ENCODE data around the gene PRG2. TPM values are rescaled to one million over a fixed set of nuclear protein-coding genes. Genes with fewer than 3 reads are reported as not detected.
"Not testable (repeated sequence)": the region's sequence is repeated elsewhere in the genome, so short reads cannot be mapped to it uniquely, and the experiment has no call there.

Gene PRG2
- total RNA-seq, 2 experiments from 2014 or later: 1.8 to 2.2 TPM

DNA sequence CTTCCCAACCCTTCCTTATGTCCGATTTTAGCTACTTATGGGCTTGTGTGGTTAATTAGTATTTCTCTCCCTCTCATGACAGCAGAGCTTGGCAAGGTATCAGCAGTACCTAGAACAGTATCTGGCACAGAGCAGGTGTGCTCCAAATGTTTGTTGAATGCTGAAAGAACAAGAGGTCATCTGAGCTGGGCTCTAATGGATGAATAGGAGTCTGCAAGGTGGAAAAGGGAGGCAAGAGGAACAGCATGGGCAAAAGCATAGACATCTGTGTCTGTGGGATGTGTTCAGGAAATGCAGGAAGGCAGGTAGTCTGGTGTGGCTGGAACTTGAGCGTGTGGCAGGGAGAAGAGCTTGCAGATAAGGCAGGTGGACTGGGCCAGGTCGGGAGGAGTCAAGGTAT, 28.5 kb downstream of the PRG2 start:
- no peaks in the 10 kb centered on the region for H3K9me3 Mint-ChIP-seq

DNA sequence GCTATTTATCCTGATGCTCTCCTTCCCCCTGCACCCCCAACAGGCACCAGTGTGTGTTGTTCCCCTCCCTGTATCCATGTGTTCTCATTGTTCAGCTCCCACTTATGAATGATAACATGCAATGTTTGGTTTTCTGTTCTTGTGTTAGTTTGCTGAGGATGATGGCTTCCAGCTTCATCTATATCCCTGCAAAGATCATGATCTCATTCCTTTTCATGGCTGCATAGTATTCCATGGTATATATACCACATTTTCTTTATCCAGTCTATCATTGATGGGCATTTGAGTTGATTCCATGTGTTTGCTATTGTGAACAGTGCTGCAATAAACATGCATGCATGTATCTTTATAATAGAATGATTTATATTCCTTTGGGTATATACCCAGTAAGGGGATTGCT, 29.0 kb downstream of the PRG2 start:
- CTCF ChIA-PET: interaction anchor here (2.2 to 2.7 kb wide), 3 partner anchors 16 to 132 kb away, joined by 11 read pairs; no protein-coding TSS in a partner anchor
- H3K4me1 Mint-ChIP-seq (ENCODE audit: low read depth); DNase-seq; H3K4me3 Mint-ChIP-seq; H3K36me3 Mint-ChIP-seq; H3K9me3 Mint-ChIP-seq; H3K27ac Mint-ChIP-seq; POLR2A ChIA-PET; H3K27me3 Mint-ChIP-seq: not testable (repeated sequence)
- intact Hi-C loops (cut with micrococcal nuclease): loop anchor here (5.0 kb wide), 1 partner anchor 36 kb away; no protein-coding TSS in a partner anchor

More for the DNA sequence above, 28.5 kb downstream of the PRG2 start:
- H3K27ac Mint-ChIP-seq: no peak overlapping the region
- H3K36me3 Mint-ChIP-seq: no peaks in the 10 kb centered on the region
- no peak for DNase-seq
- intact Hi-C loops (cut with micrococcal nuclease): loop anchor here (5.0 kb wide), 1 partner anchor 35 kb away; no protein-coding TSS in a partner anchor
- peaks cover 8% of the 10 kb centered on the region for H3K27me3 Mint-ChIP-seq
- H3K4me3 Mint-ChIP-seq: no peak overlapping the region
- CTCF ChIA-PET: interaction anchor here (1.3 to 2.7 kb wide), 4 partner anchors 16 to 132 kb away, joined by 5 to 11 read pairs (median 10); no protein-coding TSS in a partner anchor
- no peaks in the 10 kb centered on the region for H3K4me1 Mint-ChIP-seq (ENCODE audit: low read depth)
- POLR2A ChIA-PET: no interaction called here

GRCh38 chr11:57360991-57361390, 29.5 kb downstream of the PRG2 start:
- intact Hi-C loops (cut with micrococcal nuclease): loop anchor here (5.0 kb wide), 1 partner anchor 36 kb away; no protein-coding TSS in a partner anchor
- ChIA-PET CTCF (interaction anchor here (2.2 to 2.7 kb wide), 3 partner anchors 15 to 133 kb away, joined by 11 read pairs; no protein-coding TSS in a partner anchor), POLR2A (interaction anchor here (0.6 kb wide), 1 partner anchor 163 kb away, joined by 3 read pairs; no protein-coding TSS in a partner anchor)
- H3K4me3 Mint-ChIP-seq: no peak overlapping the region
- no peak for DNase-seq
- no peaks in the 10 kb centered on the region for H3K9me3 Mint-ChIP-seq
- no peaks in the 10 kb centered on the region for H3K36me3 Mint-ChIP-seq
- H3K4me1 Mint-ChIP-seq (ENCODE audit: low read depth): no peaks in the 10 kb centered on the region
- no peak overlapping the region for H3K27ac Mint-ChIP-seq
- peaks cover 11% of the 10 kb centered on the region for H3K27me3 Mint-ChIP-seq

DNA sequence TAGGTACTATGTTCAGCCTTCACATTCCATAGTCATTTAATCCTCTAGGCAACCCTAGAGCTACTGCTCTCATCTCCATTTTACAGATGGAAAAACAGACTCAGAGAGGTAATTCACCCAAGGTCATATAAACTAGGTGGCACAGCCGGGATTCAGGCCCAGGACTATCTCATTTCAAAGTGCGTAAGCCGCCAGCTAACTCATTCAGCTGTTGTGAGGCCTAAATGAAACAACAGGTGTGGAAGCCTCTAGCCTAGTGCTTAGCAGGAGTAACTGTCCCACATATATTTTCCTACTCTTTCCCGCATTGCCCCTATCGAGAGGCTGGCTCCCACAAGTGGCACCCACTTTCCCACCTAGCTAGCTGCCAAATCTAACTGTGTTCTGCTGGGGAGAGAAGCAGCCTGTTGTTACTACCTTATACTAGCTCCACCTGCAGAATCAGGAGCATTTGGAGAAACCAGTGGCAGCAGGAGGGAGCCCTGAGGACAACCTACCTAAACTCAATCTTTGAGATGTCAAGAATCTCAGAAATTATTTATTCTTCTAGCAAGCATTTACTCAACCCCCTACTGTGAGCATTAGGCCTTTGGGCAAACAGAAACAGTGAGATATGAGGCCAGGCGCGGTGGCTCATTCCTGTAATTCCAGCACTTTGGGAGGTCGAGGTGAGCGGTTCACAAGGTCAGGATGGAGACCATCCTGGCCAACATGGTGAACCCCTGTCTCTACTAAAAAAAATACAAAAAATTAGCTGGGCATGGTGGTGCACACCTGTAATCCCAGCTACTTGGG, 30.4 kb downstream of the PRG2 start:
- Mint-ChIP-seq H3K27me3 (peaks cover 11% of the 10 kb centered on the region), H3K9me3 (no peaks in the 10 kb centered on the region), H3K36me3 (no peaks in the 10 kb centered on the region), H3K27ac (no peak overlapping the region), H3K4me1 (ENCODE audit: low read depth) (no peaks in the 10 kb centered on the region), H3K4me3 (no peak overlapping the region)
- intact Hi-C loops (cut with micrococcal nuclease): loop anchor here (5.0 kb wide), 1 partner anchor 37 kb away; no protein-coding TSS in a partner anchor
- POLR2A ChIA-PET: no interaction called here
- DNase-seq: no peak
- CTCF ChIA-PET: interaction anchor here (0.6 to 2.7 kb wide), 5 partner anchors 10 to 133 kb away, joined by 3 to 11 read pairs (median 11); no protein-coding TSS in a partner anchor

DNA sequence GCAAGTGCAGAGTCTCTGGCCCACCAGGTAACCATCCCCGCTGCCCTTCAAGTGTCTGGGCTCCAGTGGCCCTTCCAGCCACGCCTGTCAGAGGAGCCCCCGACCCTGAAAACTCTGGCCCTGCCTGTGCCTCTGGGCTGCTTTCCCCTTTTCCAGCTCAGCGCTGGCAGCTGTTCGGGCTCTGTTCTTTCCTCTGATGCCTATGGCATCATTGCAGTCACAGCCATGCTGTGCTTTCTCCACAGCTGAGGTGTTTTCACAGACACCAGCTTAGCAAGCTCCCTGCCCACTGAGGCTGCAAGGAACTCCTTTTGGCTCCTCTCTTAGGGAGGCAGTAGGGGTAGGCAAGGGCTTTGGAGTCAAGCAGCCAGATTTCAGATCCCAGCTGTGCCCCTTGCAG, 31.1 kb downstream of the PRG2 start:
- intact Hi-C loops (cut with micrococcal nuclease): no loop called here
- ChIA-PET POLR2A (no interaction called here), CTCF (interaction anchor here (1.1 to 2.7 kb wide), 4 partner anchors 9 to 134 kb away, joined by 4 to 11 read pairs (median 10); no protein-coding TSS in a partner anchor)
- Mint-ChIP-seq H3K36me3 (no peaks in the 10 kb centered on the region), H3K4me1 (ENCODE audit: low read depth) (no peaks in the 10 kb centered on the region), H3K27ac (no peak overlapping the region), H3K4me3 (no peak overlapping the region), H3K27me3 (peaks cover 11% of the 10 kb centered on the region), H3K9me3 (no peaks in the 10 kb centered on the region)
- DNase-seq: no peak

GRCh38 chr11:57358991-57359390, 31.5 kb downstream of the PRG2 start:
- no peaks in the 10 kb centered on the region for H3K4me1 Mint-ChIP-seq (ENCODE audit: low read depth)
- ChIA-PET POLR2A (no interaction called here), CTCF (interaction anchor here (1.0 to 2.4 kb wide), 4 partner anchors 9 to 99 kb away, joined by 4 to 11 read pairs (median 6); no protein-coding TSS in a partner anchor)
- intact Hi-C loops (cut with micrococcal nuclease): no loop called here
- H3K27me3 Mint-ChIP-seq: peaks cover 11% of the 10 kb centered on the region
- no peaks in the 10 kb centered on the region for H3K9me3 Mint-ChIP-seq
- no peak for DNase-seq
- H3K27ac Mint-ChIP-seq: no peak overlapping the region
- H3K36me3 Mint-ChIP-seq: no peaks in the 10 kb centered on the region
- no peak overlapping the region for H3K4me3 Mint-ChIP-seq

GRCh38 chr11:57358543-57358961, 31.9 kb downstream of the PRG2 start:
- intact Hi-C loops (cut with micrococcal nuclease): no loop called here
- Mint-ChIP-seq H3K9me3 (no peaks in the 10 kb centered on the region), H3K27me3 (peaks cover 13% of the 10 kb centered on the region), H3K27ac (no peak overlapping the region), H3K4me1 (ENCODE audit: low read depth) (no peaks in the 10 kb centered on the region), H3K36me3 (no peaks in the 10 kb centered on the region), H3K4me3 (no peak overlapping the region)
- ChIA-PET CTCF (interaction anchor here (1.0 to 2.4 kb wide), 3 partner anchors 8 to 13 kb away, joined by 5 to 9 read pairs (median 8); no protein-coding TSS in a partner anchor), POLR2A (no interaction called here)
- DNase-seq: no peak

GRCh38 chr11:57357856-57358255, 32.6 kb downstream of the PRG2 start:
- H3K4me1 Mint-ChIP-seq (ENCODE audit: low read depth): no peaks in the 10 kb centered on the region
- CTCF ChIA-PET: interaction anchor here (0.7 to 2.4 kb wide), 4 partner anchors 10 to 169 kb away, joined by 3 to 9 read pairs (median 6); partner anchors contain the start of gene TNKS1BP1
- intact Hi-C loops (cut with micrococcal nuclease): no loop called here

DNA sequence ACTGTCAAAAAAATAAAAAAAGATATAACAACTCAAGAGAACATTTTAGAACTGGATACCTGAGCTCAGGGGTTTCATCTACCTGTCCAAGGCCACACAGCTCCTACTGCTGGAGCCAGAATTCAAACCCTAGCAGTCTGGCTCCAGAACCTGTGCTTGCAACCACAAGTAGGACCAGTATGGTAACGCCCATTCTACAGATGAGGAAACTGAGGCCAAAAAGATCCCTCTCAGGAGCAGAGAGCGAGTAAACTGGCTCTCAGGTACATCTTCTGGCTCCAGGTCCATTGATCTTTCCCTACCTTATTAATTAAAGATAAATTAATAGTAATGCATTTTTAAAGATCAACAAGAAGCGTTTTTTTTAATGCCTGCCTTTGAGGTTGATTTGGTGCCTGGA, 33.1 kb downstream of the PRG2 start:
- DNase-seq: no peak
- no peak overlapping the region for H3K4me3 Mint-ChIP-seq
- POLR2A ChIA-PET: no interaction called here
- H3K27me3 Mint-ChIP-seq: peaks cover 11% of the 10 kb centered on the region
- no peak overlapping the region for H3K27ac Mint-ChIP-seq
- H3K4me1 Mint-ChIP-seq (ENCODE audit: low read depth): no peaks in the 10 kb centered on the region
- intact Hi-C loops (cut with micrococcal nuclease): no loop called here
- CTCF ChIA-PET: interaction anchor here (0.7 to 2.4 kb wide), 4 partner anchors 9 to 169 kb away, joined by 3 to 9 read pairs (median 6); partner anchors contain the start of gene TNKS1BP1
- H3K36me3 Mint-ChIP-seq: no peaks in the 10 kb centered on the region
- no peaks in the 10 kb centered on the region for H3K9me3 Mint-ChIP-seq

More at GRCh38 chr11:57357856-57358255, 32.6 kb downstream of the PRG2 start:
- POLR2A ChIA-PET: no interaction called here
- Mint-ChIP-seq H3K36me3 (no peaks in the 10 kb centered on the region), H3K4me3 (no peak overlapping the region), H3K27ac (no peak overlapping the region), H3K9me3 (no peaks in the 10 kb centered on the region), H3K27me3 (peaks cover 12% of the 10 kb centered on the region)
- no peak for DNase-seq

DNA sequence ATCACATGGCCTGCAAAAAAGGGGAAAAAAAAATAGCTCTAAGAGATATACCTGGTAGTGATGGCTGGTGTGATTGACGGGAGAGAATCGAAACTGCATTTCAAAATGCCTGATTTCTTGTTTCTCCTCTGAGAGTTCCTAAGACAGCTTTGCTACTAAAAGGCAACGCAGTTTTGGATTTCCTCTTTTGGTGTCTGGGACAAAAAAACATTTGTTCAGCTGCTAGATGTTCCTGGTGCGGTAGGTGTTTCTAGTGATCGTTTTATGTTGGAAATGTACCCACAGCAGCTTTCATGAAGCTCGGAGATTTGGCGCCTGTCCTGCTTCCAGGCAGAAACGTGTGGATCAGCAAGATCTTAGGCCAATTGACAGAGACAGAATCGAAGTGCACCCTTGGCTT, 34.2 kb downstream of the PRG2 start:
- H3K9me3 Mint-ChIP-seq: peaks cover 4% of the 10 kb centered on the region
- intact Hi-C loops (cut with micrococcal nuclease): no loop called here
- H3K36me3 Mint-ChIP-seq: no peaks in the 10 kb centered on the region
- ChIA-PET CTCF (interaction anchor here (0.8 to 2.2 kb wide), 3 partner anchors 8 to 101 kb away, joined by 4 to 9 read pairs (median 5); no protein-coding TSS in a partner anchor), POLR2A (no interaction called here)
- DNase-seq: no peak
- no peaks in the 10 kb centered on the region for H3K4me1 Mint-ChIP-seq (ENCODE audit: low read depth)
- no peak overlapping the region for H3K4me3 Mint-ChIP-seq
- H3K27me3 Mint-ChIP-seq: peaks cover 8% of the 10 kb centered on the region
- no peak overlapping the region for H3K27ac Mint-ChIP-seq

- CTCF ChIA-PET: interaction anchor here (1.5 kb wide), 1 partner anchor 103 kb away, joined by 4 read pairs; no protein-coding TSS in a partner anchor
- no peak for DNase-seq
- Mint-ChIP-seq H3K36me3 (no peaks in the 10 kb centered on the region), H3K4me3 (no peak overlapping the region), H3K9me3 (peaks cover 5% of the 10 kb centered on the region), H3K27ac (no peak overlapping the region), H3K27me3 (peaks cover 9% of the 10 kb centered on the region), H3K4me1 (ENCODE audit: low read depth) (peaks cover 2% of the 10 kb centered on the region)
- POLR2A ChIA-PET: no interaction called here
- intact Hi-C loops (cut with micrococcal nuclease): no loop called here
Measured at GRCh38 chr11:57354699-57355098, 35.8 kb downstream of the PRG2 start.

DNA sequence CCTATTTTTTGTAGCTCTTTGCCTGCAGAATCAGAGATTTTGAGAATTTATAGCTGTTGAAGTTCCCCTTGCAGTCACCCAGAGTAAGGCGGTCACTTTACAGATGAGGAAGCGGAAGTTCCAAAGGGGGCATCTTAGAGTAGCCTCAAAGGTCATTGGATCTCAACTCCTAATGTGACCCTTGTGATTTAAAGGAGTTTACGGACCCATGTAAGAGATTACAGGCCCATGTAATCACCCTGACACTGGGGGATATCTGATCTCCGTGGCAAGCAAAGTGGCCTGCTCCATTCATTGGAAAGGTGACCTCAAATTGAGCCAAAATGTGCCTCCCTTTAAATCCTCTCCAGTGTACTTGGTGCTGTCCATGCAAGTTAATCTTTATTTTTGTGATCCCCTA, 36.6 kb downstream of the PRG2 start:
- Mint-ChIP-seq H3K27me3 (peaks cover 9% of the 10 kb centered on the region), H3K27ac (no peak overlapping the region), H3K36me3 (no peaks in the 10 kb centered on the region), H3K4me3 (no peak overlapping the region), H3K9me3 (peaks cover 5% of the 10 kb centered on the region), H3K4me1 (ENCODE audit: low read depth) (peaks cover 2% of the 10 kb centered on the region)
- POLR2A ChIA-PET: no interaction called here
- DNase-seq: no peak
- CTCF ChIA-PET: interaction anchor here (0.9 to 1.5 kb wide), 3 partner anchors 77 to 173 kb away, joined by 3 to 6 read pairs (median 3); no protein-coding TSS in a partner anchor
- intact Hi-C loops (cut with micrococcal nuclease): no loop called here

Data from activated CD4-positive, alpha-beta memory T cell treated with anti-CD3 and anti-CD28 coated beads for 36 hours (primary cell).